GM21619 (cell line): ENCODE results near the gene NDUFA8.
A peak's percentile ranks its signal among the peaks of the same experiment; 100 is the strongest.

ENCODE experiments used
- ATAC-seq: cut with Tn5 transposase; IDR thresholded peaks from one replicate; pipeline ENCODE4 v1.9.1; 2021; ENCODE audit not compliant: unreplicated experiment

NDUFA8 gene

GRCh38 chr9:122186301-122186700 is 26.7 kb upstream of the NDUFA8 start:
- no peak for ATAC-seq

GRCh38 chr9:122184551-122184950 is 25.0 kb upstream of the NDUFA8 start:
- no peak for ATAC-seq

GRCh38 chr9:122183501-122183900 is 23.9 kb upstream of the NDUFA8 start:
- no peak for ATAC-seq

GRCh38 chr9:122180633-122181032 is 21.1 kb upstream of the NDUFA8 start:
- no peak for ATAC-seq

- no peak for ATAC-seq
These were observed 20.1 kb upstream of the NDUFA8 start for GRCh38 chr9:122179690-122180074.

- no peak for ATAC-seq
These were observed 19.6 kb upstream of the NDUFA8 start for GRCh38 chr9:122179054-122179689.

- no peak for ATAC-seq
These were observed 17.3 kb upstream of the NDUFA8 start for GRCh38 chr9:122176916-122177315.

GRCh38 chr9:122173670-122174069 is 14.1 kb upstream of the NDUFA8 start:
- no peak for ATAC-seq

- no peak for ATAC-seq
These were observed 12.6 kb upstream of the NDUFA8 start for GRCh38 chr9:122172131-122172530.

- no peak for ATAC-seq
These were observed 8.8 kb upstream of the NDUFA8 start for GRCh38 chr9:122168356-122168755.

GRCh38 chr9:122164286-122164685 is 4.7 kb upstream of the NDUFA8 start:
- ATAC-seq, result no peak

GRCh38 chr9:122162415-122162814 is 2.8 kb upstream of the NDUFA8 start:
- no peak for ATAC-seq

- no peak for ATAC-seq
These were observed 307 bp upstream of the NDUFA8 start for GRCh38 chr9:122159925-122160246.

- ATAC-seq, result peak; percentile 43
These were observed 1.4 kb downstream of the NDUFA8 start for GRCh38 chr9:122158202-122158601.

GRCh38 chr9:122155796-122156195 is 3.8 kb downstream of the NDUFA8 start:
- ATAC-seq, result no peak

- ATAC-seq, result no peak
These were observed 8.2 kb downstream of the NDUFA8 start for GRCh38 chr9:122151267-122151828.

- ATAC-seq, result no peak
These were observed 14.1 kb downstream of the NDUFA8 start for GRCh38 chr9:122145592-122145863.

GRCh38 chr9:122144836-122145591 is 14.6 kb downstream of the NDUFA8 start:
- no peak for ATAC-seq

GRCh38 chr9:122143876-122144405 is 15.6 kb downstream of the NDUFA8 start:
- no peak for ATAC-seq

GRCh38 chr9:122143296-122143695 is 16.3 kb downstream of the NDUFA8 start:
- ATAC-seq, result no peak

GRCh38 chr9:122141671-122142070 is 17.9 kb downstream of the NDUFA8 start:
- ATAC-seq, result no peak

- ATAC-seq, result no peak
These were observed 19.0 kb downstream of the NDUFA8 start for GRCh38 chr9:122140368-122141193.
